HG03060 (cell line): ENCODE measurements around the gene PHAF1.

Source experiments
- ATAC-seq: cut with Tn5 transposase; IDR thresholded peaks from one replicate; pipeline ENCODE4 v1.9.1; 2021; ENCODE audit warnings: low read depth, moderate number of reproducible peaks; ENCODE audit not compliant: unreplicated experiment

Gene PHAF1

GRCh38 chr16:67146523-67147357 lies 37.0 kb downstream of the PHAF1 start:
- ATAC-seq = no peak

- ATAC-seq = no peak
Measured at GRCh38 chr16:67147437-67148140, 37.8 kb downstream of the PHAF1 start.

GRCh38 chr16:67148221-67148620 lies 38.5 kb downstream of the PHAF1 start:
- no peak for ATAC-seq

GRCh38 chr16:67148656-67149275 lies 39.0 kb downstream of the PHAF1 start:
- no peak for ATAC-seq

- ATAC-seq = no peak
Measured at GRCh38 chr16:67149276-67150046, 39.7 kb downstream of the PHAF1 start.

GRCh38 chr16:67150047-67150832 lies 40.5 kb downstream of the PHAF1 start:
- no peak for ATAC-seq

- no peak for ATAC-seq
Measured at GRCh38 chr16:67150833-67151396, 41.2 kb downstream of the PHAF1 start, which contains the start of gene B3GNT9. Gene B3GNT9 (minus strand): TSS chr16:67150998. CDS start chr16:67150485, 513 bp downstream.

GRCh38 chr16:67151431-67152097 lies 41.8 kb downstream of the PHAF1 start:
- no peak for ATAC-seq

- ATAC-seq = no peak
Measured at GRCh38 chr16:67154578-67155294, 45.0 kb downstream of the PHAF1 start.

GRCh38 chr16:67155295-67156142 lies 45.8 kb downstream of the PHAF1 start:
- no peak for ATAC-seq

GRCh38 chr16:67156143-67156844 lies 46.6 kb downstream of the PHAF1 start:
- no peak for ATAC-seq

- no peak for ATAC-seq
Measured at GRCh38 chr16:67157106-67157748, 47.5 kb downstream of the PHAF1 start.

GRCh38 chr16:67157892-67158635 lies 48.3 kb downstream of the PHAF1 start:
- ATAC-seq = no peak

GRCh38 chr16:67158637-67159600 lies 49.2 kb downstream of the PHAF1 start:
- ATAC-seq = peak; percentile 31
